HepG2 (cell line): ENCODE measurements around the gene CPB2. TPM values are rescaled to one million over a fixed set of nuclear protein-coding genes. Genes with fewer than 3 reads are reported as not detected.
A peak's percentile ranks its signal among the peaks of the same experiment; 100 is the strongest.

Experiments used
- ATAC-seq: fragments of 200-7000 bp; cut with Tn5 transposase; 3 replicates; pipeline ENCODE4 v1.9.1; 2020; ENCODE audit warnings: mild to moderate bottlenecking, moderate library complexity
- BruUV-seq: library from RNA; stranded (reverse); fragments of 400-500 nt; replicated peaks from 2 replicates; lab custom pipeline; 2021; lab: Mats Ljungman, UMichigan
- CTCF ChIA-PET: fragments of 300-600 bp; formaldehyde crosslinking; extraction: SDS; loops from one replicate; lab custom pipeline; 2021; ENCODE audit warnings: low total read pairs, inconsistent platforms, low intra/inter-chr PET ratio; lab: Yijun Ruan, JAX
- POLR2A ChIA-PET: fragments of 350-600 bp; sonication (Branson Sonifier 250); formaldehyde crosslinking; loops from one replicate; lab custom pipeline; 2020; ENCODE audit warnings: antibody characterized with exemption, inconsistent platforms; lab: Yijun Ruan, JAX
- DNase-seq: peaks from one replicate; pipeline ENCODE4 v3.0.0-alpha.2; 2015; ENCODE audit warnings: low spot score
- FAIRE-seq: peaks from 3 replicates; lab custom pipeline; 2011; peaks lifted over from hg19 to GRCh38; lab: Jason Lieb, UNC
- H2AFZ ChIP-seq: one replicate; pipeline ENCODE4 v1.6.1; 2011; ENCODE audit warnings: low read length, inconsistent platforms
- H3K27ac ChIP-seq: fragments of 300-600 bp; 3 replicates; pipeline ENCODE4 v1.8.0; 2011; ENCODE audit warnings: mixed run types, mild to moderate bottlenecking, mixed read lengths, low read length, inconsistent platforms; ENCODE audit not compliant: insufficient read depth; ENCODE audit errors: extremely low read length
- H3K27me3 ChIP-seq, 2 experiments: fragments of 200-600 bp in 1 of 2; 2 replicates in 1 of 2; 3 replicates in 1 of 2; pipeline versions ENCODE4 v1.6.0 to v1.8.0; 2011; ENCODE audit warnings: low read length in 2 of 2, mild to moderate bottlenecking in 2 of 2, moderate library complexity in 2 of 2, inconsistent platforms in 1 of 2; ENCODE audit not compliant: insufficient read depth in 2 of 2, control insufficient read depth in 1 of 2
- H3K36me3 ChIP-seq, 2 experiments: fragments of 200-600 bp in 1 of 2; replicated peaks in 1 of 2; 2 replicates in 1 of 2; 3 replicates in 1 of 2; pipeline versions ENCODE4 v1.5.1 to v1.8.0; 2011; ENCODE audit warnings: low read length in 2 of 2, inconsistent platforms in 1 of 2; ENCODE audit not compliant: insufficient read depth in 2 of 2, control insufficient read depth in 1 of 2
- H3K4me1 ChIP-seq: 2 replicates; pipeline ENCODE4 v1.5.1; 2012; ENCODE audit warnings: low read length, inconsistent platforms; ENCODE audit not compliant: insufficient read depth
- H3K4me2 ChIP-seq: 2 replicates; pipeline ENCODE4 v1.6.0; 2011; ENCODE audit warnings: low read depth, low read length, inconsistent platforms
- H3K4me3 ChIP-seq, 3 experiments: fragments of 200-600 bp in 1 of 3; sonication (generic), shearing (Covaris generic) in 1 of 3; replicated peaks in 1 of 3; 2 replicates each; pipeline ENCODE4 v1.5.1; 2011 to 2016; ENCODE audit warnings: low read length in 3 of 3, inconsistent platforms in 2 of 3, low read depth in 2 of 3, mild to moderate bottlenecking in 2 of 3, control low read depth in 1 of 3, mixed read lengths in 1 of 3; ENCODE audit not compliant: insufficient read depth in 1 of 3
- H3K79me2 ChIP-seq: one replicate; pipeline ENCODE4 v1.6.1; 2011; ENCODE audit warnings: low read length, inconsistent platforms; ENCODE audit not compliant: insufficient read depth
- H3K9ac ChIP-seq: 2 replicates; pipeline ENCODE4 v1.6.0; 2011; ENCODE audit warnings: mild to moderate bottlenecking, low read depth, low read length, inconsistent platforms; ENCODE audit not compliant: insufficient read depth
- H3K9me3 ChIP-seq: 2 replicates; pipeline ENCODE4 v1.5.1; 2012; ENCODE audit warnings: mild to moderate bottlenecking, low read length
- H4K20me1 ChIP-seq: 2 replicates; pipeline ENCODE4 v1.6.0; 2011; ENCODE audit warnings: inconsistent platforms, mild to moderate bottlenecking, low read length, moderate library complexity; ENCODE audit not compliant: insufficient read depth
- NCOR1 ChIP-seq: fragments of 200-600 bp; sonication (generic); IDR thresholded peaks from 2 replicates; pipeline ENCODE4 v1.7.0; 2017; ENCODE audit warnings: antibody characterized with exemption, low read length, borderline replicate concordance
- ZC3H13 ChIP-seq: sonication (generic); formaldehyde crosslinking; IDR thresholded peaks from 2 replicates; pipeline ENCODE4 v1.8.1; 2023; ENCODE audit warnings: mild to moderate bottlenecking, missing genetic modification reagents, moderate library complexity
- ZFP36 ChIP-seq: fragments of 150-350 bp; IDR thresholded peaks from 2 replicates; pipeline ENCODE4 v1.6.1; 2018; ENCODE audit warnings: borderline replicate concordance, low read length, low read depth; ENCODE audit not compliant: partially characterized antibody
- ZFP41 ChIP-seq: sonication (generic); formaldehyde crosslinking; IDR thresholded peaks from 2 replicates; pipeline ENCODE4 v1.4.0; 2020; ENCODE audit warnings: mild to moderate bottlenecking, missing genetic modification reagents, borderline replicate concordance
- WGBS: methylation state at CpG from one replicate; pipeline ENCODE4 v1.1.6; 2017; ENCODE audit warnings: low lambda C conversion rate; 5-methylcytosine and 5-hydroxymethylcytosine counted together
- in situ Hi-C: cut with HindIII; loops from 2 replicates; pipeline ENCODE4 v1.10.0; 2017; ENCODE audit warnings: low pct_unique_long_range_greater_than_20kb; ENCODE audit not compliant: extremely low pct_ligation_motif_present
- intact Hi-C: fragments of 100-400 bp; cut with micrococcal nuclease; formaldehyde crosslinking; loops from one replicate; pipeline ENCODE4 v1.10.0; 2022; ENCODE audit not compliant: unreplicated experiment
- polyA plus RNA-seq, 8 experiments: library from polyadenylated mRNA; depleted of rRNA in 3 of 8; stranded (reverse) in 7 of 8; unstranded in 1 of 8; fragments of >200 nt; fragmentation: Illumina TruSeq in 4 of 8; extraction: Trizol in 4 of 8; gene quantifications; 2 replicates each; pipeline versions ENCODE4 v1.2.1 to v1.2.3, GENCODE V29; 2011 to 2016; ENCODE audit warnings: low read depth in 4 of 8, missing spikeins in 1 of 8, mixed read lengths in 1 of 8; ENCODE audit not compliant: insufficient read depth in 1 of 8
- total RNA-seq, 5 experiments: library from RNA; depleted of rRNA; stranded (reverse); fragments of >200 nt; fragmentation: Illumina TruSeq; extraction: Trizol; gene quantifications; 2 replicates each; pipeline ENCODE4 v1.2.3, GENCODE V29; 2016; ENCODE audit warnings: low read depth in 1 of 5
- TF ChIP-seq, protein P1 (sequence below): sonication (generic); formaldehyde crosslinking; IDR thresholded peaks from 2 replicates; pipeline ENCODE4 v1.4.0; 2020; ENCODE audit warnings: missing genetic modification reagents

CPB2 gene
- total and polyA plus RNA-seq, 2 of the 13 experiments (the other 11 are each of a cell fraction or from before 2014, with no cell fraction given) = 125 to 140 TPM

DNA sequence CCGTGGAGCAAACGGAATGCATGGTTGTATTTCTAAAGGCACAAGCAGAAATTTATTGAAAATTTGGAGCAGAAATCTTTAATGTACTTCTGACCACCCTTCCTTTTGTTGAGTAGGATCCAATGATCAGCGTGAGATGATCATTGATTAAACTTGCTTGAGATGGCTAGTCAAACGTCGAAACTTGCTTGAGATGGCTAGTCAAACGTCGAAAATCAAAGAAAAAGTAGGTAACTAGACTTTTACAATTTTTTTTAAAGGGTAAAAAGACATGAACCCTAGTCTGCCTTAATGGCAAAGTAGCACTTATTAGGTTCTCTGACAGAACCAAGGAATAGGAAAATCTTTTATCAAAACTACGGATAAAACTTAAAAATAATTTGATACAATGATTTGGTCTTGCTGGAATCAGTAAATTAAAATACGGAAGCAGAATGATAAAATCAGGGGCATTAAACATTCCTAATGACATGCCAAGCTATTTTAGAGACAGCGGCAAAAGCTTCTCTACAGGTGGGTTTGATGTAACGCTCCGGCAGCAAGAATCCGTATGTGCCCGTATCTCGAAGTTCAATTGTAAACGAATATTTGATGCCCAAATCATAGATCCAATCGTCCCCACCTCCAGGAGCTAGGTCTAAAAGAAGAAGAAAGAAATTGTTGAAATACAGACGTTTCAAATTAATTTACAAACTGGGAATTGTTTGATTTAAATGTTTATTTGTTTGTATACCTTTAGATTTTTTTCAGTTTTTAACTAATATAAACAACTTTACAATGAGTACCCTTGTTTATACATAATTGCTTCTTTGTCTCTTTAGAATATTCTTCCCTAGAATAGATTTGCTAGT, 51.4 kb downstream of the CPB2 start:
- Histone ChIP-seq H2AFZ (peak overlapping the region; percentile 48), H3K9me3 (no peaks in the 10 kb centered on the region), H3K79me2 (peaks cover 41% of the 10 kb centered on the region), H3K9ac (peak overlapping the region; percentile 88), H4K20me1 (peaks cover 10% of the 10 kb centered on the region), H3K27ac (peak overlapping the region; percentile 87), H3K27me3 (no peaks in the 10 kb centered on the region; a peak in 1 of 5 replicates), H3K4me2 (peak overlapping the region; percentile 85), H3K4me3 (peak overlapping the region; percentile 84 to 99 (median 87)), H3K36me3 (peaks cover 8 to 18% of the 10 kb centered on the region in 2 experiments), H3K4me1 (peaks cover 31% of the 10 kb centered on the region)
- intact Hi-C loops = loop anchor here (5.0 kb wide), 2 partner anchors 54 to 74 kb away; partner anchors contain the start of gene CPB2
- POLR2A ChIA-PET = interaction anchor here (1.5 kb wide), 1 partner anchor 51 kb away, joined by 4 read pairs; the partner anchor contains the start of gene CPB2
- FAIRE-seq (no peak), DNase-seq (no peak), ATAC-seq (no peak)
- in situ Hi-C loops = no loop called here
- BruUV-seq = TSS peak; percentile 76
- WGBS = 94% methylated on average over 18 of the region's 18 CpGs
- TF ChIP-seq, protein P1, sequence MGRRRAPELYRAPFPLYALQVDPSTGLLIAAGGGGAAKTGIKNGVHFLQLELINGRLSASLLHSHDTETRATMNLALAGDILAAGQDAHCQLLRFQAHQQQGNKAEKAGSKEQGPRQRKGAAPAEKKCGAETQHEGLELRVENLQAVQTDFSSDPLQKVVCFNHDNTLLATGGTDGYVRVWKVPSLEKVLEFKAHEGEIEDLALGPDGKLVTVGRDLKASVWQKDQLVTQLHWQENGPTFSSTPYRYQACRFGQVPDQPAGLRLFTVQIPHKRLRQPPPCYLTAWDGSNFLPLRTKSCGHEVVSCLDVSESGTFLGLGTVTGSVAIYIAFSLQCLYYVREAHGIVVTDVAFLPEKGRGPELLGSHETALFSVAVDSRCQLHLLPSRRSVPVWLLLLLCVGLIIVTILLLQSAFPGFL (CRISPR knock-in tag) = no peak
- TF ChIP-seq ZFP41 (CRISPR knock-in tag) (no peak), NCOR1 (no peak), ZFP36 (no peak), ZC3H13 (CRISPR knock-in tag) (no peak)
- CTCF ChIA-PET = no interaction called here
